Coronary artery (tissue), 2 donors: Measurements from ENCODE around the gene NCLN.
"Not testable (repeated sequence)": the region's sequence is repeated elsewhere in the genome, so short reads cannot be mapped to it uniquely, and the experiment has no call there.

Experiments used
- DNase-seq: peaks from one replicate; pipeline ENCODE4 v3.0.0-alpha.2; 2017; ENCODE audit warnings: low spot score
- H3K27ac ChIP-seq, 2 donors: fragments of 200-600 bp; sonication (generic); one replicate each; pipeline ENCODE4 v1.5.1; 2016 to 2019
- H3K4me3 ChIP-seq: fragments of 200-600 bp; sonication (generic); 2 replicates; pipeline ENCODE4 v1.5.1; 2016; ENCODE audit warnings: mild to moderate bottlenecking, moderate library complexity
- TF ChIP-seq, protein P1 (sequence below): fragments of 200-600 bp; sonication (generic); IDR thresholded peaks from one replicate; pipeline ENCODE4 v1.5.1; 2019; ENCODE audit warnings: antibody characterized with exemption

Gene NCLN

DNA sequence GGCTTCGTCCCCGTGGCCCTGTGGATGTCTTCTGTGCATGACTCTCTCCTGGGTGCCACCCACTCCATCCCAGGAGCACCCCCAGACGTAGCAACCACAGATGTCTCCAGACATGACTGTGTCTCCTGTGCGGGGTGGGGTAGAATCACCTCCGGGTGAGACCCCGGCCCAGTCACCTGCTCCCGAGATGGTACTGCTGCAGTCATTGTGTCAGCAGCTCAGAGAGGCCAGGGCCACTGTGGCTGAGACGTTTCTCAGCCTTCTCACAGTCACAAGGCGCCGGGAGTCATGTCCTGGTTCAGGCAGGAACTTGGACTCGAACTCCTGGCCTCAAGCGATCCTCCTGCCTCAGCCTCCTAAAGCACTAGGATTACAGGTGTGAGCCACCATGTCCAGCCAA, 16.6 kb downstream of the NCLN start:
- no peak overlapping the region for H3K4me3 ChIP-seq
- TF ChIP-seq, protein P1, sequence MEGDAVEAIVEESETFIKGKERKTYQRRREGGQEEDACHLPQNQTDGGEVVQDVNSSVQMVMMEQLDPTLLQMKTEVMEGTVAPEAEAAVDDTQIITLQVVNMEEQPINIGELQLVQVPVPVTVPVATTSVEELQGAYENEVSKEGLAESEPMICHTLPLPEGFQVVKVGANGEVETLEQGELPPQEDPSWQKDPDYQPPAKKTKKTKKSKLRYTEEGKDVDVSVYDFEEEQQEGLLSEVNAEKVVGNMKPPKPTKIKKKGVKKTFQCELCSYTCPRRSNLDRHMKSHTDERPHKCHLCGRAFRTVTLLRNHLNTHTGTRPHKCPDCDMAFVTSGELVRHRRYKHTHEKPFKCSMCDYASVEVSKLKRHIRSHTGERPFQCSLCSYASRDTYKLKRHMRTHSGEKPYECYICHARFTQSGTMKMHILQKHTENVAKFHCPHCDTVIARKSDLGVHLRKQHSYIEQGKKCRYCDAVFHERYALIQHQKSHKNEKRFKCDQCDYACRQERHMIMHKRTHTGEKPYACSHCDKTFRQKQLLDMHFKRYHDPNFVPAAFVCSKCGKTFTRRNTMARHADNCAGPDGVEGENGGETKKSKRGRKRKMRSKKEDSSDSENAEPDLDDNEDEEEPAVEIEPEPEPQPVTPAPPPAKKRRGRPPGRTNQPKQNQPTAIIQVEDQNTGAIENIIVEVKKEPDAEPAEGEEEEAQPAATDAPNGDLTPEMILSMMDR = no peak

DNA sequence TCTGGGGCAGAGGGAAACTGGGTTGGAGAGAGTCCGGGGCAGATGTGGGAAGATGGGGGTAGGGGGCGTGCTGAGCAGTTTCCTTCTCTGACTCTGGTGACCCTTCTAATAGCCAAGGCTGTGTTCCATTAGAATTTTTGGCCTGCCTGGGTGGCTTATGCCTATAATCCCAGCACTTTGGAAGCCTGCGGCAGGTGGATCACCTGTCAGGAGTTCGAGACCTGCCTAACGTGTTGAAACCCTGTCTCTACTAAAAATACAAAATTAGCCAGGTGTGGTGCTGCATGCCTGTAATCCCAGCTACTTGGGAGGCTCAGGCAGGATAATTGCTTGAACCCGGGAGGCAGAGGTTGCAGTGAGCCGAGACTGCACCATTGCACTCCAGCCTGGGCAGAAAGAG, 17.2 kb downstream of the NCLN start:
- not testable (repeated sequence) for H3K4me3 ChIP-seq, DNase-seq, H3K27ac ChIP-seq

More for the DNA sequence above, 16.6 kb downstream of the NCLN start:
- no peak for DNase-seq
- no peak overlapping the region for H3K27ac ChIP-seq

DNA sequence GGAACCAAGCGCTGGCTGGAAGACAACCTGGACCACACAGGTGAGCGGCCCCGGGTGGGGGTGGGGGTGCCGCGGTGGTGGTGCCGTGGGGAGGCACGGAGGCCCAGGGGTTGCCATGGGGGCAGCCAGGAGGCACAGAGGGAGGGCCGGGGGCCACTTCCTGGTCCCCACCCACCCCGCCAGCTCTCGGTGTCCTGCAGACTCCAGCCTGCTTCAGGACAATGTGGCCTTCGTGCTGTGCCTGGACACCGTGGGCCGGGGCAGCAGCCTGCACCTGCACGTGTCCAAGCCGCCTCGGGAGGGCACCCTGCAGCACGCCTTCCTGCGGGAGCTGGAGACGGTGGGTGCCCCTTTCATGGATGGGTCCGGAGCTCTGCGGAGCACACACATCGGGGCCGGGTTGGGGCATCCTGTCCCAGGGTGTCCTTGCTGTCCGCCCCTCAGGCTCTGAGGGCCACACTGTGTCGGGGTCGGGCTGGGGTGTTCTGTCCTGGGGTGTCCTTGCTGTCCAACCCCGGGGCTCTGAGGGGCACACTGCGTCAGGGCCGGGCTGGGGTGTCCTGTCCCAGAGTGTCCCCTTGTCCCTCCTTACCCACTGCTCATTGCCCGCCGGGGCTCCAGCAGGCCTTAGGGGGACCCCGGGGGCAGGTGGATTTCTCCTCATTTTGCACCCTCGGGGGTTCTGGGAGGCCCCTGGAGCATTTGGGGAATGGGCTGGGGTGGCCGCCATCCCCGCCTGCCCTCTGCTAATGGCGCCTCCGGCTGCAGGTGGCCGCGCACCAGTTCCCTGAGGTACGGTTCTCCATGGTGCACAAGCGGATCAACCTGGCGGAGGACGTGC, 18.3 kb downstream of the NCLN start:
- TF ChIP-seq, protein P1 = no peak
- DNase-seq = no peak
- Histone ChIP-seq H3K4me3 (no peak overlapping the region), H3K27ac (no peak overlapping the region)

DNA sequence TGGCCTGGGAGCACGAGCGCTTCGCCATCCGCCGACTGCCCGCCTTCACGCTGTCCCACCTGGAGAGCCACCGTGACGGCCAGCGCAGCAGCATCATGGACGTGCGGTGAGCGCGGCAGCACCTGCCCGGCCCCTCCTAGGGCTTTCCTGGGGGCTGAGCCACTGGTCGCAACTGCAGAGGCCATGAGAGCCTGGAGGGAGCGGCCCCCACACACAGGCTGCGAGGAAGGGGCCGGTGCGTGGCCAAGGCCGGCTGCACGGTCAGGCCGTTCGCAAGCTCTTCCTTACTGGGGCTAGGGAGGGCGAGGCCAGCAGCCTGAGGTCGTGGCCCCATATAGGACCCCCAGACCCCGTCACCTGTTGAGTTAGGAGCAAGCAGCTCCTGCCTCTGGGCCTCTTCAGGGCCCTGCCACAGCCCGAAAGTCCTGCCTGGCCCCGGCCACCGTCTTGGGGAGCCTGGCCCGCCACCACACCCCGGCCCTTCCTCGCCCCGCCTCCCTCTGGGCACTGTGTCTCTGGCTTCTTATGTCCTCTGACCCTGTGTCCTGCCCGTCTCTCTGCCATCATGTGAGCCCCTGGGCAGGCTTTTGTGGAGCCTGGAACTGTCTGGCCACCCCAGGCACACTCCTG, 19.0 kb downstream of the NCLN start:
- TF ChIP-seq, protein P1 = no peak
- no peak overlapping the region for H3K4me3 ChIP-seq
- H3K27ac ChIP-seq = no peak overlapping the region
- no peak for DNase-seq

DNA sequence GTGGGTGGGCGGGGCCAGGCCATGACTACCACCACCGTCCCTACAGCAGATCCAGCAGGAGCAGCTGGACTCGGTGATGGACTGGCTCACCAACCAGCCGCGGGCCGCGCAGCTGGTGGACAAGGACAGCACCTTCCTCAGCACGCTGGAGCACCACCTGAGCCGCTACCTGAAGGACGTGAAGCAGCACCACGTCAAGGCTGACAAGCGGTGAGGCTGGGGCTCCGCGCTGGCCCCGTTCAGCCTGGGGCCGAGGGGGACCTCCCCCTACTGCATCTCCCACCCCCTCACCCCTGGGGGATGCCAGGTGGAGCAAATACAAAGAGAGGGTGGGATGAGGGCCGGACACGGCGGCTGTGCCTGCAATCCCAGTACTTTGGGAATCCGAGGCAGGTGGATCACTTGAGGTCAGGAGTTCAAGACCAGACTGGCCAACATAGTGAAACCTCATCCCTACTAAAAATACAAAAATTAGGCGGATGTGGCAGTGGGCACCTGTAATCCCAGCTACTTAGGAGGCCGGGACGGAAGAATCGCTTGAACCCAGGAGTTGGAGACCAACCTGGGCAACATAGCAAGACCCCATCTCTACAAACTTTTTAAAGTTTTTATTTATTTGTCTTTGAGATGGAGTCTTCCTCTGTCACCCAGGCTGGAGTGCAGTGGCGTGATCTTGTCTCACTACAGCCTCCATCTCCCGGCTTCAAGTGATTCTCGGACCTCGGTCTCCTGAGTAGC, 20.7 kb downstream of the NCLN start:
- no peak overlapping the region for H3K27ac ChIP-seq
- TF ChIP-seq, protein P1 = no peak
- no peak overlapping the region for H3K4me3 ChIP-seq
- DNase-seq = no peak

DNA sequence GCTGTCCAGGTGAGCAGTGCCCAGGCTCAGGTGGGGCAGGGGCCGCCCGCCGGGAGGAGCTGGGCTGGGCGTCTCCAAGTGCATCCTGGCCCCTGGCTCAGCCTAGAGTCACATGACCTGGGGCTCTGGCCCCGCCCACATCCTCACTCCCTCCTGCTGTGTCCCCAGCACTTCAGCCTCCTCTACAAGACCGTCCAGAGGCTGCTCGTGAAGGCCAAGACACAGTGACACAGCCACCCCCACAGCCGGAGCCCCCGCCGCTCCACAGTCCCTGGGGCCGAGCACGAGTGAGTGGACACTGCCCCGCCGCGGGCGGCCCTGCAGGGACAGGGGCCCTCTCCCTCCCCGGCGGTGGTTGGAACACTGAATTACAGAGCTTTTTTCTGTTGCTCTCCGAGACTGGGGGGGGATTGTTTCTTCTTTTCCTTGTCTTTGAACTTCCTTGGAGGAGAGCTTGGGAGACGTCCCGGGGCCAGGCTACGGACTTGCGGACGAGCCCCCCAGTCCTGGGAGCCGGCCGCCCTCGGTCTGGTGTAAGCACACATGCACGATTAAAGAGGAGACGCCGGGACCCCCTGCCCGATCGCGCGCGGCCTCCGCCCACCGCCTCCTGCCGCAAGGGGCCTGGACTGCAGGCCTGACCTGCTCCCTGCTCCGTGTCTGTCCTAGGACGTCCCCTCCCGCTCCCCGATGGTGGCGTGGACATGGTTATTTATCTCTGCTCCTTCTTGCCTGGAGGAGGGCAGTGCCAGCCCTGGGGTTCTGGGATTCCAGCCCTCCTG, 21.9 kb downstream of the NCLN start:
- TF ChIP-seq, protein P1 = no peak
- DNase-seq = no peak
- no peak overlapping the region for H3K4me3 ChIP-seq

More for the DNA sequence above, 21.9 kb downstream of the NCLN start:
- H3K27ac ChIP-seq = no peak overlapping the region
